ENCODE data around the gene DSCAM. TPM values are rescaled to one million over a fixed set of nuclear protein-coding genes. Genes with fewer than 3 reads are reported as not detected.

DSCAM gene
- polyA plus RNA-seq, 1 experiment = not detected

- peaks cover 27% of the 10 kb centered on the region for H3K9me3 ChIP-seq (ENCODE audit: control insufficient read depth, insufficient read depth, low read length)
- DNase-seq (ENCODE audit: low read depth, low spot score) = no peak
- ChIA-PET CTCF (no interaction called here), POLR2A (no interaction called here)
- TF ChIP-seq, protein P1, sequence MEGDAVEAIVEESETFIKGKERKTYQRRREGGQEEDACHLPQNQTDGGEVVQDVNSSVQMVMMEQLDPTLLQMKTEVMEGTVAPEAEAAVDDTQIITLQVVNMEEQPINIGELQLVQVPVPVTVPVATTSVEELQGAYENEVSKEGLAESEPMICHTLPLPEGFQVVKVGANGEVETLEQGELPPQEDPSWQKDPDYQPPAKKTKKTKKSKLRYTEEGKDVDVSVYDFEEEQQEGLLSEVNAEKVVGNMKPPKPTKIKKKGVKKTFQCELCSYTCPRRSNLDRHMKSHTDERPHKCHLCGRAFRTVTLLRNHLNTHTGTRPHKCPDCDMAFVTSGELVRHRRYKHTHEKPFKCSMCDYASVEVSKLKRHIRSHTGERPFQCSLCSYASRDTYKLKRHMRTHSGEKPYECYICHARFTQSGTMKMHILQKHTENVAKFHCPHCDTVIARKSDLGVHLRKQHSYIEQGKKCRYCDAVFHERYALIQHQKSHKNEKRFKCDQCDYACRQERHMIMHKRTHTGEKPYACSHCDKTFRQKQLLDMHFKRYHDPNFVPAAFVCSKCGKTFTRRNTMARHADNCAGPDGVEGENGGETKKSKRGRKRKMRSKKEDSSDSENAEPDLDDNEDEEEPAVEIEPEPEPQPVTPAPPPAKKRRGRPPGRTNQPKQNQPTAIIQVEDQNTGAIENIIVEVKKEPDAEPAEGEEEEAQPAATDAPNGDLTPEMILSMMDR (IDR thresholded peaks at IDR 0.05; ENCODE audit: low read depth, low read length) = no peak
- no peak overlapping the region for H3K4me3 ChIP-seq (ENCODE audit: low read depth, low read length)
- no peaks in the 10 kb centered on the region for H3K27me3 ChIP-seq (ENCODE audit: control insufficient read depth, insufficient read depth, low read length)
- H3K27ac ChIP-seq (ENCODE audit: low read depth, low read length) = no peak overlapping the region
Measured at GRCh38 chr21:40553781-40554180, 293.2 kb downstream of the DSCAM start.

DNA sequence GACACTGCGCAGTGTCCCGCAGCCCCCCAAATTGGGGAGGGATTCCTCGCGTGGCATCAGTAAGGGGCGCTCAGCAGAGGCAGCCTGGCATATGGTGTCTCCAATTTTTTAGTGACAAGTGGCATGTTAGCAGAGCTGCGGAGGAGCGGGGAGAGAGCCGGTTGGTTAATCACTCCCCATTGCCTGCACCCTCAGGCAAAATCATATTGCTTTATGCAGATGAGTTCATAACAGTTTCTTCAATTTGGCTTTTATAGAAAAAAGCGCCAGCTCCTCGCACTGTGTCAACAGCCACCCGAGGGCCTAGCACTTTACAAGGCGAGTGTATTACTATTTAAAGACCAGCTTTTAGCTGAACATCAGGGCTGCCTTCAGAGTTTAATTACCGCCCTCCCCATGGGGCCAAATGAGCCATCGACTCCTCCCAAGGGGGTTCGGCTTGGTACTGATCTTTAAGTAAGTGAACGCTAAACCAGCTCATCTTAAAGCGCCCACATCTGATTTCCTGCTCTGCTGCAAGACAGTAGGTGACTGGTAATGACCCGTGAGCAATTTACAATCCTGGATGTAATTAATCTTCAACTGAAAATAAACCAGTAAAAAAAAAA is 298.9 kb downstream of the DSCAM start:
- DNase-seq (ENCODE audit: low read depth, low spot score) = no peak
- Histone ChIP-seq H3K27me3 (ENCODE audit: control insufficient read depth, insufficient read depth, low read length) (no peaks in the 10 kb centered on the region), H3K4me3 (ENCODE audit: low read depth, low read length) (no peak overlapping the region), H3K9me3 (ENCODE audit: control insufficient read depth, insufficient read depth, low read length) (peaks cover 43% of the 10 kb centered on the region), H3K27ac (ENCODE audit: low read depth, low read length) (no peak overlapping the region)
- TF ChIP-seq, protein P1 (IDR thresholded peaks at IDR 0.05; ENCODE audit: low read depth, low read length) = no peak
- POLR2A ChIA-PET = no interaction called here
- CTCF ChIA-PET = no interaction called here

DNA sequence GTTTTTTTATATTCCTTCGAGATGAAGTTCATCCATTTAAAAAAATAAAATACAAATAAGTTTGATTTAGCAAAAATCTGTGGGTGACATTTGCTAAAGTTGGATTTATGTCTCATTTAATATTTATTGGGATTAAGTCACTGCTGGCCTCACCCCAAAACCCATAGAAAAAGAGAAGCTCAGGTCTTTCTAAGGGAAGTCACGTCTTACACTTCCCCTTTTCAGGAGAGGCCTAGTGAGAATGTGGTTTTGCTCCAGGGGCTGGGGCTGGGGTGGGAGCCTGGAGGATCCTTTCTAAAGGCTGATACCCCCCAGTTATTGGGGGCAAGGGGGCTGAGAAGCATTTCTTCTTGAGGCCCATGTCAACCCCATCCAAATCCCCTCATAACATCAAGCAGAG is 300.3 kb downstream of the DSCAM start:
- TF ChIP-seq, protein P1 (IDR thresholded peaks at IDR 0.05; ENCODE audit: low read depth, low read length) = no peak
- no peak overlapping the region for H3K4me3 ChIP-seq (ENCODE audit: low read depth, low read length)
- ChIA-PET CTCF (no interaction called here), POLR2A (no interaction called here)
- no peak overlapping the region for H3K27ac ChIP-seq (ENCODE audit: low read depth, low read length)
- DNase-seq (ENCODE audit: low read depth, low spot score) = no peak
- H3K9me3 ChIP-seq (ENCODE audit: control insufficient read depth, insufficient read depth, low read length) = peaks cover 43% of the 10 kb centered on the region
- H3K27me3 ChIP-seq (ENCODE audit: control insufficient read depth, insufficient read depth, low read length) = no peaks in the 10 kb centered on the region

DNA sequence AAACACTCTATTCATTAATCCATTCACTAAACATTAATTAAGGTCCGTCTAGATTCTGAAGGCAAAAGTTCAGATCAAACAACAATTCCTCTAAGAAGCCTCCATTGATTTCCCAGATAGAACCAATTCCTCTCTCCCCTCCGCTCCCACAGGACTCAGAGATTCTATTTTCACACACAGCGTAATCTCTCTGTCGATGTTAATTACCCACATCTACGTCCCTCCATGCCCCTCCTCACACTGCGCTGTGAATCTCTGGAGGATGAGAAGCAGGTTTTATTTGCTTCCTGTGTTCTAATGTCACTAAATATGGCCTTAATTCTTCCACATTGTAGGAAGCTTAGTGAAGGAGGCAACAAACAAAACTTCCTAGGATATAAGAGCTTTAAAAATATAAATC is 306.7 kb downstream of the DSCAM start:
- CTCF ChIA-PET = no interaction called here
- Histone ChIP-seq H3K27me3 (ENCODE audit: control insufficient read depth, insufficient read depth, low read length) (no peaks in the 10 kb centered on the region), H3K9me3 (ENCODE audit: control insufficient read depth, insufficient read depth, low read length) (peaks cover 30% of the 10 kb centered on the region), H3K27ac (ENCODE audit: low read depth, low read length) (no peak overlapping the region), H3K4me3 (ENCODE audit: low read depth, low read length) (no peak overlapping the region)
- POLR2A ChIA-PET = no interaction called here
- TF ChIP-seq, protein P1 (IDR thresholded peaks at IDR 0.05; ENCODE audit: low read depth, low read length) = no peak
- no peak for DNase-seq (ENCODE audit: low read depth, low spot score)

- no peak for DNase-seq (ENCODE audit: low read depth, low spot score)
- Histone ChIP-seq H3K27me3 (ENCODE audit: control insufficient read depth, insufficient read depth, low read length) (no peaks in the 10 kb centered on the region), H3K27ac (ENCODE audit: low read depth, low read length) (no peak overlapping the region), H3K9me3 (ENCODE audit: control insufficient read depth, insufficient read depth, low read length) (peaks cover 36% of the 10 kb centered on the region), H3K4me3 (ENCODE audit: low read depth, low read length) (no peak overlapping the region)
- TF ChIP-seq, protein P1 (IDR thresholded peaks at IDR 0.05; ENCODE audit: low read depth, low read length) = no peak
- ChIA-PET CTCF (no interaction called here), POLR2A (no interaction called here)
Measured at GRCh38 chr21:40534886-40535285, 312.1 kb downstream of the DSCAM start.
